Glomerular visceral epithelial cell (primary cell): ENCODE measurements around the gene SOX13.

Experiments
- DNase-seq: peaks from one replicate; pipeline ENCODE4 v3.0.0-alpha.2; 2016; ENCODE audit errors: extremely low spot score

SOX13 gene

DNA sequence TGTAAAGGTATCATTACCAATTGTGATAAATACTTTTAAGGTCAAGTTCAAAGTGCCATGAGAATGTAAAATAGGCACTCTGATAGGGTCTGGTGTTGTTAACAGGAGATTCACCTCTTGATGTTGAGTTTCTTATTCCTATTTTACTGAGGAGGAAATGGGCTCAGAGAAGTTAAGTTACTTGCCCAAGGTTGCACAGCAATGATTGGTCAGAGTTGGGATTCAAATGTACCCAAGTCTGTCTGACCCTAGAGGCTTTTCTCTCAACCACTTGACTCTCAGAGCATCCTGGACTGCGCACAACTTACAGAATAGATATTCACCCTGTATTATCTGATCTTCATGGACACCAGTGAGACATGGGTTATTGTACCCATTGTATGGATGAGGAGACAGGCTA, 33.9 kb downstream of the SOX13 start:
- DNase-seq, result no peak

DNA sequence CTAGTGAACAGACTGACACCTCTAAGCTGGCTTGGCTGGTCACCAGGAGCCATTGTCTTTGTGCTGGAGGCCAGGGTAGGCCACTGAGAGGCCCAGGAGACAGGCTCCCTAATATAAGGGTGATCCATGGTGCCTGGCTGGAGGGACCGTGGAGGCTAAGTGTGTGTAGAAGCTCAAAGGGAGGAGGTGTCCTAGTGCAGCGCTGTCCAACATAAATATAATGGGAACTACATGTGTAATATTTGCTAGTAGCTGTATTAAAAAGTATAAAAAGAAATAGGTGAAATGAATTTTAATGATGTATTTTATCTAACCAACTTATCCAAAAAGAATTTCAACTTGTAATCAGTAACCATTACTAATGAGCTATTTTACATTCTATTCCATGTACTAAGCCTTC, 35.0 kb downstream of the SOX13 start:
- no peak for DNase-seq

GRCh38 chr1:204108312-204109141, 35.6 kb downstream of the SOX13 start:
- DNase-seq, result no peak

DNA sequence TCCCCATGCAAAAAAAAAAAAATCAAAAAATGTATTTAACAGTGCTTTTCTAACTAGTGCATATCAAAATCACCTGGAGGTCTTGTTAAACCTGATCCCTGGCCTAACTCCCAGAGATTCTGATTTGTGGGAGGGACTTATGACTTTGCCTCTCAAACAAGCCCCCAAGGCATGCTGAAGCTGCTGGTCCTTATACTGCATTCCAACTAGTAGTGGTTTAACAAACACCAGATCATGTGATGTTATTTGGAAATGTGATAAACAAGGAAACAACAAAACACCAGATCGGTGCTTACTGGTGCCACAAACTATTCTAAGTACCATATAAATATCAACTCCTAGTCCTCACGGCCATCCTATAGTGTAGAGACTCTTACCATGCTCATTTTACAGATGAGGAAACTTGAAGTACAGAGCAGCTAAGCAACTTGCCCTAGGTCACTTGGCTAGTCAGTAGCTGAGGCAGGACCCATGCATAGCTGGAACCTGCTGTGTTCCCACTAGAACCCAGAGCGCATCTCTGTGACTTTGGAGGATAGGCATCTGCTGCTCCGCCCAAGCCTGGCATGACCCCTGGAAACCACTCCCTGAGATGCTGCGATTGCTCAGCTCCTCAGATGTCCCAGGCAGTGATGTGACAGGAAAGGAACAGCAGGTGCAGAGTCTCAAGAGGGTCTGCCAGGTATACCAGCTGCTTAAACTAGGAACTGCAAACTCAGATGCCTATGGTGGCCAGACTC, 38.1 kb downstream of the SOX13 start:
- no peak for DNase-seq

GRCh38 chr1:204112876-204113730, 40.2 kb downstream of the SOX13 start:
- DNase-seq, result no peak

DNA sequence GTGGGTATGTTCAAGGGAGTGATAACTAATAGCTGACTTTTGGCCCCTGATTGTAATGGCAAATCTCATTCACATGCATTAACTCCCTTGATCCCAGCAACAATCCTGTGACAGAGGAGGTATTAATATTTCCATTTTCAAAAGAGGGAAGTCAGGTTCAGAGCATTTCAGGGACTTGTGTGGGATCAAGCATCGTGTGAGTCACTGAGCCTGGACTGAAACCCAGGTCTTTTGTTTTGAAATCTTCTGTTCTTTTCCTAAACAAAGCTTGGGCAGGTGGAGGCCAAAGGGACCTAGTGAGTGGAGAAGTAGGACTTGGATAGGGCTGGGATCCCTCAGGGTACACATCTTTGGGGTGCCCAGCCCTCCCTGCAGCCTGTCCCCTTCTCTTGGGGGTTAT, 41.0 kb downstream of the SOX13 start:
- no peak for DNase-seq

DNA sequence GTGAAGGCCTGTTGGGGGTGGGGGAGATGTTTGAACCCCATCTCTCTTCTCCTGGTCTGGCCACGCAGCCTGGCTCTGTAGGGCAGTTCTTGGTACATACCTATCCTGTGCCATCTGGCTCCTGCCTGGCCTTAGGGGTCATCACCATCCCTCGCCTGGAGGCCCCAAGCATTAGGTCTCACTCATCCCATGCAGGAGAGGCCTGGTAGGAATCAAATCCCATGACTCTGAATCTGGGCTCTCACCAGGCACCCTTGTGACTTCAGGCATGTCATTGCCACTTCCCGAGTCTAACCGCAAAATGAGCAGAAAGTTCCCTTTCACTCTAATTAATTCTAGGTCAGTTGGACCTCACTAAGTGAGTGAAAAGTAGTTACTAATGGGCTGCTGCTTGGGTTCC, 41.7 kb downstream of the SOX13 start:
- no peak for DNase-seq

DNA sequence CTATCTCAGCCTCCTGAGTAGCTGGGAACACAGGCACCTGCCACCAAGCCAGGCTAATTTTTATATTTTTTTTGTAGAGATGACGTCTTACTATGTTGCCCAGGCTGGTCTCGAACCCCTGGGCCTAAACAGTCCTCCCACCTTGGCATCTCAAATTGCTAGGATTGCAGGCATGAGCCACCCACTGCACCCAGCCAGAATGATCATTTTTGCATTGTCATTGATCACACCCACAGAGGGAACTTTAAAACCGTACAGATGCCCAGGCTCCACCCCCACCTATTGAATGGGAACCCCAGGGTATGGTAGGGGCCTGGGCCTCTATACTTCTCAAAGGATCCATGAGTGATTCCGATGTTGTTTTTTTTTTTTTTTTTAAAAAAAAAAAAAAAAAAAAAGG, 42.2 kb downstream of the SOX13 start:
- no peak for DNase-seq

- no peak for DNase-seq
These were observed 43.6 kb downstream of the SOX13 start for GRCh38 chr1:204116539-204116938.

DNA sequence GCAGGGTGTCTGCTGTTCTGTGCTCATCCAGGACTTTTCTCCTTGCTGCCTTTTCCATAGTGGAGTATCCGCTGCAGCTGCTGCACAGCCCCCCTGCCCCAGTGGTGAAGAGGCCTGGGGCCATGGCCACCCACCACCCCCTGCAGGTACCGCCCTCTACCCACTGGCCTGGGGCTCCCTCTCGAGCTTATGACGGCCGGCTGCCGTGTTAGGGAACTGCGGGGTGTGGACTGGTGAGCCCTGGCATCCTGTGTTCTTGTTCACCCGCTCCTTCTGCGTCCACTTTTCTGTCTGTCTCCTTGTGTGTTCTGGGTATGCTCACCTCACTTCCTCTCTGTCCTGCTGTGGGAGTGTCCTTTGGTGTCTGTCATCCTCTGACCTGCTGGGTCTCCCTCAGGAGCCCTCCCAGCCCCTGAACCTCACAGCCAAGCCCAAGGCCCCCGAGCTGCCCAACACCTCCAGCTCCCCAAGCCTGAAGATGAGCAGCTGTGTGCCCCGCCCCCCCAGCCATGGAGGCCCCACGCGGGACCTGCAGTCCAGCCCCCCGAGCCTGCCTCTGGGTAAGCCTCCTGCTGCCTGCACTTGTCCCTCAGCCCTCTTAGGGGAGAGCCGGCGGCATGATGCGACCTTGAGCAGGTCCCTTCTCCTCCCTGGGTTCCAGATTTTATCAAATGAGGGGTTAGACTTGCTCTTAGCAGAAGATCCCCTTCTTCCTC, 49.1 kb downstream of the SOX13 start:
- DNase-seq, result no peak

DNA sequence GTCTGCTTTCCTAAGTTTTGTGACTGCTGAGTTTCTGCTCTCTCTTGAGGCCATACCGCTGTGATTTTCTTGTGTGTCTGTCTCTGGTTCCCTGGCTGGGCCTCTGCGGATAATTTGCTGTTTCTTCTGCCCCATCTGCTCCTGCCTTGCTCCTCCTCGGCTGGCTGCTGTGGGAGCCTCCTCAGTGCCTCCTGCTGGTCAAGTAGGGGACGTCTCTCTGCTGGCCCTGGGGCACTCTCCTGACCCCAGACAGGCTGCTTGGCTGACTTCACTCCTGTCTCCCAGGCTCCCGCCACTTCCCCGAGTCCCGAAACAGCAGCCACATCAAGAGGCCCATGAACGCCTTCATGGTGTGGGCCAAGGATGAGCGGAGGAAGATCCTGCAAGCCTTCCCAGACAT, 50.5 kb downstream of the SOX13 start:
- DNase-seq, result no peak

GRCh38 chr1:204124639-204125038, 51.7 kb downstream of the SOX13 start:
- DNase-seq, result no peak

GRCh38 chr1:204125759-204126351, 52.9 kb downstream of the SOX13 start:
- DNase-seq, result no peak

DNA sequence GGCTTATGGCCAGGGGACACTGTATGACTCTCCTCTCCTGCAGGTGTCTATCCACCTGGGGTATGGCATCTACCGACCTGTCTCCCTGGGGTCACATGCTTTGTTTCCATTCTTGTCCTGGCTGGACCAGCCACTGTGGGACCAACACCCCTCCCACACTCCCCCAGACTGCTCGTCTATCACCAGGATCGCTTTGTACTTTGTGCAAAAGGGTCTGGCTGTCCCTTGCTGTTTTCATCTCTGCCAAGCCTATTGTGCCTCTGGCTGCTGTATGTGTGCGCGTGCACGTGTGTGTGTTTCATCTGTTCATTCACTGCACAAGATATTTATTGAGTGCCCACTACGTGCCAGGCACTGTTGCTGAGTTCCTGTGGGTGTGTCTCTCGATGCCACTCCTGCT, 53.5 kb downstream of the SOX13 start:
- DNase-seq, result no peak

GRCh38 chr1:204126956-204127355, 54.0 kb downstream of the SOX13 start:
- DNase-seq, result no peak

GRCh38 chr1:204127597-204128242, 54.8 kb downstream of the SOX13 start:
- DNase-seq, result peak; percentile 81

DNA sequence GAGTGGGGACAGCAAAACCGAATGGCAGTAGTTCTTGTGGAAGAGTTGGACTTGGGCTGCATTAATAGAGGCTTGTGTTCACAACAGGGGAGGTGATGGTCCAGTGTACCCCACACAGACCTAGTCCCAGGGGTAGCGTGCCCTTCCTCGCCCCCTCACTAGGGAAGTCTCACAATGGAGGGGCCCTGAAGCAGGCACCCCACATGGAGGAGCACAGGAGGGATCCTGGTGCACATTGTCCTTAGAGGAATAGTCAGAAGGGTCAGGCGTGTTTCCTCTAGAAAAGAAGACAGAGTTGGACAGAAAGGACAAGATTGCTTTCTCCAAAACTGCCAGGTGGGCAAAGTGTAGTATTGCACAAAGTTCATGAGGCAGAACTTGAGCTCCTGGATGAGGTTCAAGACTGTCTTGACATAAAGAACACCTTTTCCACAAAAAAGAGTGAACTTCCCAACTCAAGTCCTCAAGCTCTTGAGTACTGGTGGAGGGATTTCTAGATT, 55.6 kb downstream of the SOX13 start:
- no peak for DNase-seq

GRCh38 chr1:204128964-204129896, 56.3 kb downstream of the SOX13 start:
- peak; percentile 73 for DNase-seq

DNA sequence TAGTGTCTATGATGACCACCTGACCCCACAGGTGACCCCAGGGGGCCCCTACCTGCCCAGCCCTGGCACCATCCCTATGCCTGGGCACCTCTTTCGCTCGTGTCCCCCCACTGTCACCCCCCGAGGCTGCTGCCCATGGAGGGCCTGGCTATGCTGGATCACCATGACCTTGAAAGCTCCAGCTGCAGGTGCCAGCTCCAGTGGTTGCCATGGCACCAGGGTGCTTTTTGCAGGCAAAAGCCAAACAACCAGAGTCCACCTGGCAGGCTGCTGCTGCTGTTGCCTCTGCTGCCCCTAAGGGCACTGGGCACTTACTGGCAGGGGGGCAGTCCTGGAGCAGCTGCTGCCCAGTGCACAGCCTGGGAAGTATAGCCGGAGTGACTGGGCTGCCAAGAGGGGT, 57.3 kb downstream of the SOX13 start:
- DNase-seq, result peak; percentile 61
